A204.1 (cell line): ENCODE data around the gene FOS.
"Not testable (repeated sequence)": the region's sequence is repeated elsewhere in the genome, so short reads cannot be mapped to it uniquely, and the experiment has no call there.

Source experiments
- FAIRE-seq: peaks from 2 replicates; lab custom pipeline; 2012; peaks lifted over from hg19 to GRCh38; lab: Jason Lieb, UNC

FOS gene

GRCh38 chr14:75294649-75295033 is 16.0 kb downstream of the FOS start:
- no peak for FAIRE-seq

DNA sequence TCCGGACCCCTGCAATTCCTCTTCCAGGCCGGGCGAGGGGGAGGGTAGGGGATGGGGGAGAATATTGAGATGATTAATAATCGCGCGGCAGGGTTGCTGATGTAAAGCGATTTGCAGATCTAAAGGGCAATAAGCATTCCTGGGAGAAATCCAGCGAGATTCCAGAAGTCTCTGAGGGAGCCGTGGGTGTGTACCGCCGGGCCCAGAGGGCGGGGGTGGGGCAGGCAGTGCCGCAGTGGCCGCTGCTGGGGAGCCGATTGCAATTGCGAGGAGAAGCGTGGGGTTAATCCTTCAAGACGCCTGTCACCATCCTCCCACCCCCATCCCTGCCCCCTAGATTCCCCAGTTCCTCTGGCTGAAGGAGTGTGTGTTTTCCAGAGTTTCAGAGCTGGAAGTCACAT is 16.4 kb downstream of the FOS start:
- no peak for FAIRE-seq

DNA sequence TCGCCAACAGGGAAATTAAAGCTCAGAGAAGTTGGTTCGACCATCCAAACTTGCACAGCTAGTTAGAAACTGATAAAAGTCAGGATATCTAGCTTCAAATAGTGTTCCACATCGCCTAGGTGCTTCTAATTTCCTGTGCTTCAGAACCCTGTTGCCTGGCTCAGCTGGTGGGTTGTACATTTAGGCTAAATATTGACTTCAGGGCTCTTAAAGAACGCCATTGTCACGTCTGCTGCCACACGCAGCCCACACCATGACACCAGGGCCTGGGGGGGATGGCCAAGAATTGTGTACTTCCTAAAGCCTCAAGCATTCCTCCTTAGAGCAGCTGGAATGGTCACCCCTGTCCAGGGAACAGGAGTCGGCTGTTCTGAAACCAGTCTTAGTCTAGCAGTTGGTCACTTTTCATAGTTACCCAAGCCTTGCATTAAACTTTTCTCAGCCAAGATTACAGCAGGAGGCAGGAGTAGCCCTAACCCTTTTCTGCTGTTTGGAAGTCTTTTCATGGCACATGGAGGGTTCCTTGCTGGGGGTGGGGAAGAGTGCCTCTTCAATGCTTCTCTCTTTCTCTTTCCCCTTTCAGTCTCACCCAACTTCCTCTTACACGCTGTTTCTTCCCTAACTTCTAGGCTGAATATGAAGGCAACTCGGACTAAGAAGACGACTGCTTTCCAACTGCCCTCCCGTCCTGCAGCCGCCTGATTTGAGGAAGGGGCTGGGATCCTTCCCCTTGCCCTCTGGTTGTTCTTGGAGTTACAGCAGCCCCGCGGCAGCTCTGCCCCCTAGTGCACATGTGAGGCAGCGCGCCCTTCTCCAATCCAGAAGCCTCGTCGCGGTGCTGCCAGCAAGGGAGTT is 17.1 kb downstream of the FOS start:
- FAIRE-seq = no peak

DNA sequence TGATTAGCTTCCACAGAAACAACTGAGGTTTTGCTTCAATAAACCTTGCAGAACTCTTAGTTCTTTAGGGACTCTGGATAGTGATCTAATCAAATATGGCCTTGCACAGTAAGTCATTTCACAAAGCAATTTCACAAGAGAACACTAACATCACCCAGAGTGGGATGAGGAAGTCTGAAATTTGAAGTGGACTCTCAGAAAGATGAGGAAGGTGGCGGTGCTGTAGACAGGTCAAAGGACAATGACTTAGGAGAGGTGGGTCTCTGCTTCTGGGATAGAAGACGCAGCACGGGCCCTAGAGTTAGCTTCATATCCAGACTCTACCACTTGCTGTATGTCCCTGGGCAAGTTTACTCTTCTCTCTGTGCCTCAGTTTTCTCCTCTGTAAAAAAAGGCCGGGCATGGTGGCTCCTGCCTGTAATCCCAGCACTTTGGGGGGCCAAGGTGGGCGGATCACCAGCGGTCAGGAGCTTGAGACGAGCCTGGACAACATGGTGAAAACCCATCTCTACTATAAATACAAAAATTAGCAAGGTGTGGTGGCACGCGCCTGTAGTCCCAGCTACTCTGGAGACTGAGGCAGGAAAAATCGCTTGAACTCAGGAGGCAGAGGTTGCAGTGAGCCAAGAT is 18.9 kb downstream of the FOS start:
- FAIRE-seq = no peak

GRCh38 chr14:75298187-75298965 is 19.7 kb downstream of the FOS start:
- FAIRE-seq = no peak

GRCh38 chr14:75299059-75299458 is 20.4 kb downstream of the FOS start:
- no peak for FAIRE-seq

GRCh38 chr14:75299576-75299975 is 20.9 kb downstream of the FOS start:
- no peak for FAIRE-seq

DNA sequence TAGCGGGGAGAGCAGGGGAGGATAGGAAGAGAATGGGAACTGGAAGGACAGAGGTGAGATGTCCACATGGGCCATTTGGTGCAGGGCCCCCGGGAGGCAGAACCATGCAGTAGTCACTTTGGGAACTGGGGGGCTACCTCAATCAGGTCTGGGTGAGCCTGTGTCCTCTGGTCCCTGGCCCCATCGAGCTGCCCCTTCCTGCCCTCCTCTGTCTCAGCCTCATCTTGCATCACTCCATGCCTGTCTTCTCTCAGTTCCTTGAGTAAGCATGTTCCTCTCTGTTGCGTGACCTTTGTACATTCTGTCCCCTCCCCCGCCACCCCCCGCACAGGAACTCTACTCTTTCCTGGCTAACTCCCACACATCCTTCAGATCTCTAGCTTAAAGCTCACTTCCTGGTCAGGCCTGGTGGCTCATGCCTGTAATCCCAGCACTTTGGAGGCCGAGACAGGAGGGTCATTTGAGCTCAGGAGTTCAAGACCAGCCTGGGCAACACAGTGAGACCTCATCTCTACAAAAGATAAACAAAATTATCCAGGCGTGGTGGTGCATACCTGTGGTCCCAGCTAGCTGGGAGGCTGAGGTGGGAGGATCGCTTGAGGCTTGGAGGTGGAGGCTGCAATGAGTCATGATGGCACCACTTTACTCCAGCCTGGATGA is 23.2 kb downstream of the FOS start:
- no peak for FAIRE-seq

DNA sequence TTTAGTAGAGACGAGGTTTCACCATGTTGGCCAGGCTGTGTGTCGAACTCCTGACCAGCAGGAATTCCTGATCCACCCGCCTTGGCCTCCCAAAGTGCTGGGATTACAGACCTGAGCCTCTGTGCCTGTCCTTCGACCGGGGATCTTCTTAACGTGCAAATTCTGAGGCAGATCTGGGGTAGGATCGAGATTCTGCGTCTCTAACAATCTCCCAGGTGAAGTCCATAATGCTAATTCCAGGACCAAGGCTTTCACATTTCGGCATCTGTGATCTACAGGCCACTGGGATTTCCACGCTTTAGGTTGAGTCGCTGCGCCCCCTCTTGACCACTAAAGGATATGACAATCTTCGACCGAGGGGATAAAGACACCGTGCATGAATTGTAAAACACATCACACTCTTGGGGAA is 24.8 kb downstream of the FOS start:
- FAIRE-seq = peak; percentile 86

DNA sequence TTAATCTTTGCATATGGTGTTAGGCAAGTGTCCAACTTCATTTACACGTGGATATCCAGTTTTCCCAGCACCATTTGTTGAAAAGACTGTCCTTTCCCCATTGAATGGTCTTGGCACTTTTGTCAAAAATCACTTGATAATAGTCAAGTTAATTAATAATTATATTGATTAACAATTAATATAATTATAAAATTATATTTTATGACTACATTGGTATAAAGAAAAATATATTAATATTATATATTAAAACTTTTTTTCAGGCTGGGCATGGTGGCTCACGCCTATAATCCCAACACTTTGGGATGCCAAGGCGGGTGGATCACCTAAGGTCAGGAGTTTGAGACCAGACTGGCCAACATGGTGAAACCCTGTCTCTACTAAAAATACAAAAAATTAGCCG is 27.8 kb downstream of the FOS start:
- not testable (repeated sequence) for FAIRE-seq

DNA sequence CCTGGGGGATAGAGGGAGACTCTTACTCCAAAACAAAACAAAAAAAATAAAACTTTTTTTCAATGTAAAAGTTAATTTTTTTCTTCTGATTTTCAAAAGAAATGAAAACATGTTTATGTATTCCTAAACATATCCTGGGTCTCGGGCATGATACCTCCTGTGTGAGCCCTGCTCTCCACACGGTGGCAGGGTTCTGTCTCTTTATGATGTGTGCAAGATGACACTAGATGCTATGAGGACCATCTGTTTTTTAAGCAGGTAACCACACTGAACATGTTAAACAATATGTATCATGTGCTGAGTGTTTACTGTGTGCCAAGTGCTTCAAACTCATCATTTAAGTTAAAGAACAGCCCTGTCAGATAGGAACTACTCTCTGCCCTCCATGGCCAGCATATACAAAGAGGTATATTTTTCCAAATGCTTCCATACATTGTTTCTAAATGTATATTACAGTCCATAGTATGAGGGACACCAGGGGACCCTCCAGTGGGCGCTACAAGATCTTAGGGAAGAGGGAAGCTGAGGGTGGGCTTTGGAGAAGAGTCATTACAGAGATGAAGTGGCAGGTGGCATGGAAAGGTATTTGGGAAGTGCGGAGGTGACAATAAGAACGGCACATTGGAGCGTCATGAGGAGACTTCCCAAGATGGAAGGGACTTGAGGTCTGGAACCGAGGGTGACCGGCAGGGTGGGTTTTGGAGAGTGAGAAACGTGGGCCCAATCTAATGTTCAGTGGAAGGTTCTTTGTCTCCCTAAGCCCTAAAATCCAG is 28.5 kb downstream of the FOS start:
- no peak for FAIRE-seq

DNA sequence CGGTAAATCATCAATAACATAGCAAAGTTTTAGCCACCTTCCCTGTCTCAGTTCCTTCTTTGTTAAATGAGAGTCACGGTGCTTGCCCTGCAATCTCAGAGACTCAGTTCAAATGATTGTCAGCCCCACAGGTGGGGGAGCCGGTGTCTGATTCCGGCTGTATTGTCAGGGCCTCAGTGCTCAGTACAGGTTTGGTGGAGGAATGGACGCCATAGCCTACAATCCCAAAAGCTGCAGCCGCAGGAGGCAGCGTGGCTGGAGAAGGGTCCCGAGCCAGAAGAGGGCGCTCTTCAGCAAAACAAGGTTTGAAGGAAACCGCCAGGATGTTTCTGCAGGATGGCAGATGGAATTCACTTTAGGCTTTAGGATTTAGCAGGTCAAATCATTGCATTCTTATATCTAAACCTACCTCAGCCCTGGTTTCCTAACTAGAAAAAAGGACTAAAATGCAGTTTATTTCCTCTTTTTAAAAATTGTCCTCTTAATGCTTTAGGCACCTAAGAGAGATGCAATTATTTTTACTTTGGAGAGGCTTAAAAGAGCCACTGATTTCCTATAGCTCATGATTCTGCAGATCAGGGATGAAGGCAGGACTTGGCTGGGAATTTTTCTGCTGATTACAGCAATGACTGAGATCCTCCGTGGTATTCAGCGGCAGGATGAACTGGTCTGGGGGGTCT is 29.2 kb downstream of the FOS start:
- FAIRE-seq = peak; percentile 53

DNA sequence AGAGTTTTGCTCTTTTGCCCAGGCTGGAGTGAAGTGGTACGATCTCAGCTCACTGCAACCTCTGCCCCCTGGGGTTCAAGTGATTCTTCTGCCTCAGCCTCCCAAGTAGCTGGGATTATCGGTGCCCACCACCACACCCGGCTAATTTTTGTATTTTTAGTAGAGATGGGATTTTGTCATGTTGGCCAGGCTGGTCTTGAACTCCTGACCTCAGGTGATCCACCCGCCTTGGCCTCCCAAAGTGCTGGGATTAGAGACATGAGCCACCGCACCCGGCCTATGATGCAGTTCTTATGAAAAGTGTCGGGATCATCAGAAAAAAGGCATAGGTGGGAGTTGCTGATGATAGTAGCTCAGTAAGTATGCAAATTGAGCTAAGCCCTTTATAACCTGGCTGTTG is 30.4 kb downstream of the FOS start:
- not testable (repeated sequence) for FAIRE-seq

GRCh38 chr14:75309561-75309960 is 30.9 kb downstream of the FOS start:
- not testable (repeated sequence) for FAIRE-seq

- FAIRE-seq = no peak
Measured at GRCh38 chr14:75310295-75311111, 31.9 kb downstream of the FOS start.

- FAIRE-seq = no peak
Measured at GRCh38 chr14:75311356-75311755, 32.7 kb downstream of the FOS start.

GRCh38 chr14:75312341-75312740 is 33.7 kb downstream of the FOS start:
- no peak for FAIRE-seq

GRCh38 chr14:75313294-75313693 is 34.7 kb downstream of the FOS start:
- FAIRE-seq = no peak

DNA sequence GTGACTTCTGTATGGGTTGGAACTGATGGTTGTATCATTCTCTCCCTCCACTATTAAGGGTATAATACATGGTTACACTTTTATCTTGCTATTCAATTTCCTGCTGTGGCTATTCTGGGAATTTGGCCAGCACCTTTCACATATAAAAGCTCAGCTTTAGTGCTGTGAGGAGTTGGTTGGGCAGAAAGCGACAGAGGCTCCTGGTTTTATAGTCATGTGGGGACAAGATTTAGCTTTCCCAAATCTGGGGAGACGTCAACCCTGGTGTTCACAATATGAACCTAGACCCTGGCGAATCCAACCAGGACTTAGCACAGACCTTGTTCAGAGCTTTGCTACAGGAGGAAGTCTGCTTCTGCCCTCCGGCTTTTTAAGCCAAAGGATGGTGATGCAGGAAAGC is 36.5 kb downstream of the FOS start:
- FAIRE-seq = no peak

- no peak for FAIRE-seq
Measured at GRCh38 chr14:75317148-75317547, 38.5 kb downstream of the FOS start.
